HG03432 (cell line): ENCODE results near the gene PRKCZ.
"Not testable (repeated sequence)": the region's sequence is repeated elsewhere in the genome, so short reads cannot be mapped to it uniquely, and the experiment has no call there.

ENCODE experiments used
- ATAC-seq: cut with Tn5 transposase; IDR thresholded peaks from one replicate; pipeline ENCODE4 v1.9.1; 2021; ENCODE audit warnings: mild to moderate bottlenecking, moderate library complexity; ENCODE audit not compliant: unreplicated experiment

Gene PRKCZ

GRCh38 chr1:2147869-2148268 lies 97.7 kb downstream of the PRKCZ start:
- not testable (repeated sequence) for ATAC-seq

DNA sequence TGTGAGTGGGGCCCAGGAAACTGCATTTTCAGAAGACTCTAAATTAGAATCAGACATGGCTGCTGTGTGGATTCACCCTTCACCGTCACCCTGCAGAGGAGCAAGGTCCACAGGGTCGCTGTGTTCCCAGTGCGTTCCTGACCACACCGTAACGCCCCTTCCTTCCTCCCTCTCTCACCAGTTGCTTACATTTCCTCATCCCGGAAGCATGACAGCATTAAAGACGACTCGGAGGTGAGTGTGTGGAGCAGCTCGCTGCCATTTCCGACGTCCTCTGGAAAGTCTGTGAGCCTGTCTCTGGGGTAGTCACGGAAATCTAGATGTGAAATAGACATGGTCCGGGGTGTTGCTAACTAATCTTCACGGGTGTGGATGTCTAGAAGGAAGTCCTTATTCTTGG lies 98.5 kb downstream of the PRKCZ start:
- ATAC-seq = no peak

GRCh38 chr1:2150801-2151200 lies 100.6 kb downstream of the PRKCZ start:
- ATAC-seq = no peak

DNA sequence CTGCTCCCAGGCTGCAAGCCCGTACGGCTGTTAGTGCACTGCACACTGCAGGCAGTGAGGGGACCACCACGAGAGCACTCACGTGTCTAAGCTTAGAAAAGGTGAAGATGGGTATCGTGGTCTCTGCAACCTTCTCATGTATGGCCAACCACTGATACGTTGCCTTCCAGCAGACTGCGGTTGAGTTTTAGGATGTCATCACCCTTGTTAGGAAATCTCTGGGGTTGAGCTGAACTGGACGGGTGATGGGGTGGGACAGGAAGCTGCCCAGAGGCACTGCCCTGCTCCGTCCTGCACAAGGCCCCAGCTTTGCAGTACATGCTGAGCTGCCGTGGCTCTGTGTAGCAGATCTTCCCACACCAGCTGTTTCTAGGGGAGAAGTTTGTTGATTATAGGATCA lies 101.0 kb downstream of the PRKCZ start:
- ATAC-seq = no peak

- no peak for ATAC-seq
Measured at GRCh38 chr1:2151911-2152310, 101.7 kb downstream of the PRKCZ start.

GRCh38 chr1:2152954-2153353 lies 102.7 kb downstream of the PRKCZ start:
- ATAC-seq = no peak

DNA sequence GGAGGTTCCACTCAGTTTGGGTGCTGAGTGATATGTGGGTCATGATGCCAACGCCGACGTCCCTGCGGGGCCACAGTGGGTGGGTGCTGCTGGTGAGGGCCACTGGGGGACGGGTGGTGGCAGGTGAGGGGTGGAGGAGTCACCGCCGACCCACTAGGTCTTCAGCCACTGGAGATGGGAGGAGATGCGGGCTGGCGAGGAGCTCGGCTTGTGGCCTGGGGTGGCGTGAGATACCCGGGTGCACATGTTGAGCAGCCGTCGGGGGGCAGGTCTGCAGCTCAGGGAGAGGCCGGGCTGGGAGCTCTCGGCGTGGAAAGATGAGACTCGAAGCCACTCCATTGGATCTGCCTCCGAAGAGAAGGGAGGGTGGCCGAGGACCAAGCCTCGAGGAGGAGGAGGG lies 103.8 kb downstream of the PRKCZ start:
- no peak for ATAC-seq

DNA sequence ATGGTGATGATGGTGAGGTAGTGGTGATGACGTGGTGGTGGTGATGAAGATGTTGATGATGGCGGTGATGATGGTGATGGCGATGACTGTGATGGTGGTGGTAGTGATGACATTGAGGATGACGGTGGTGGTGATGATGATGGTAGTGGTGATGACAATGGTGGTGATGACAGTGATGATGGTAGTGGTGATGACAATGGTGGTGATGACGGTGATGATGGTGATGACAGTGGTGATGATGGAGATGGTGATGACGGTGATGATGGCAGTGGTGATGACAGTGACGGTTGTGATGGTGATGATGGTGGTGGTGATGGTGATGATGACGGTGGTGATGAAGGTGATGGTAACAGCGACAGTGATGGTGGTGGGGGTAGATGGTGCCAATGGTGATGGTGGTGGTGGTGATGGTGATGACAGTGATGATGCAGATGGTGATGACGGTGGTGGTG lies 105.0 kb downstream of the PRKCZ start:
- ATAC-seq = no peak

GRCh38 chr1:2155788-2156187 lies 105.6 kb downstream of the PRKCZ start:
- no peak for ATAC-seq

GRCh38 chr1:2156866-2157265 lies 106.7 kb downstream of the PRKCZ start:
- ATAC-seq = no peak

DNA sequence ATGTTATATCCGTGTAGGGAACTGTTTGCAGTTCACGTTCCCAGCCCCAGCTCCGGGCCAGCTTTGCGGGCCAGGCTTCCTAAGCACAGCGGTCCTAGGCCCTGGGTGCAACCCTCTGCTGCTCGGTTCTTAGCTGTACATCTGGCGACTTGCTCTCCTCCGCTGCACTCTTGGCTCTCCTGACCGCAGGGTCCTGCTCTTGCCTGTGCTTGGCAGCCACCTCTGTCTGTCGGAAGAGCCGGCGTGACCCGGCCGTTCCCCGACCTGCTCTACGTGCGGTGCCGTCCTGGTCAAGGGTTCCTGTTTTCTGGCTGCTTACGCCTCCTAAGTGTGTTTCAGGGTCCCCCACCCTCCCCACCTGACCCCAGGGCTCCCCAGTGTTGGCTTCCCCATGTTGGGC lies 107.6 kb downstream of the PRKCZ start:
- no peak for ATAC-seq

GRCh38 chr1:2158272-2158671 lies 108.1 kb downstream of the PRKCZ start:
- no peak for ATAC-seq

GRCh38 chr1:2159124-2159523 lies 108.9 kb downstream of the PRKCZ start:
- no peak for ATAC-seq

DNA sequence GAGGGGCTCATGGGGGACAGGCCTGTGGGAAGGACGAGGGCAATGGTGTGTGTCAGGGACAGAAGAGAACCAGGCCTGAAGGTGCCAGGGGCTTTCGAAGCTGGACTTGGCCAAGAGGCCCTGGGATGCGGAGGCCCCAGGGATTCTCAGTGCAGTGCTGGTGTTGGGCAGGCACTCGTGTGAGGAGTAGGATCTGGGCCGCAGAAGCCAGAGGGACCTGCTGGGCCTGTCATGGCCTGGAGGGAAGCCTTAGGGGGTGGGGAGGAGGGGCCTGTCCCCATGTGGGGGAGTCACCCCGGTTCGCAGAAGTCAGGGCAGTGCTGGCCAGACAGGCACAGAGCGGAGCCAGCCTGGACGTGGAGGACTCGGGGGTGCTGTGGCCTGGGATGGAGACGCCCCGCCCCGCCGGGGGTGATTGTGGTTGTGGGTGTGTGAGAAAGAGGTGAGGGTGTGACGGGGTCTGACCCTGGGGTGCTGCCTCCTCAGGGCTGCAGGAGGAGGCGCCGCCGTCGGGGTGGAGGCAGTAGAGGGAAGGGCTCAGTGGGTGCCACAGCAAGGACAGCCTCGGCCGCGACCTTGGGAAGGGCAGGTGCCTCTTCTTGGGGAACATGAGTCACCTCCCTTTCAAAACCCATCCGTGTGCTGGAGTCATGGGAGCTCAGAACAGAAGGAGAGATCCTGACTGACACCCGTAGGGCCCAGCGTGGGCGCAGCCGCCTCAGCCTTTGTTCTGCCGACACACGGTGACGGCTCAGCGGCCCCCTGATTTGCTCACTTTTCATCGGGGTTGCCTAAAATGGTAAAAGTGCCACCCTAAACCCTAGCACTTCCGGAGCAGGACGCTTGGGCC lies 110.5 kb downstream of the PRKCZ start:
- no peak for ATAC-seq

- no peak for ATAC-seq
Measured at GRCh38 chr1:2163205-2163604, 113.0 kb downstream of the PRKCZ start.

DNA sequence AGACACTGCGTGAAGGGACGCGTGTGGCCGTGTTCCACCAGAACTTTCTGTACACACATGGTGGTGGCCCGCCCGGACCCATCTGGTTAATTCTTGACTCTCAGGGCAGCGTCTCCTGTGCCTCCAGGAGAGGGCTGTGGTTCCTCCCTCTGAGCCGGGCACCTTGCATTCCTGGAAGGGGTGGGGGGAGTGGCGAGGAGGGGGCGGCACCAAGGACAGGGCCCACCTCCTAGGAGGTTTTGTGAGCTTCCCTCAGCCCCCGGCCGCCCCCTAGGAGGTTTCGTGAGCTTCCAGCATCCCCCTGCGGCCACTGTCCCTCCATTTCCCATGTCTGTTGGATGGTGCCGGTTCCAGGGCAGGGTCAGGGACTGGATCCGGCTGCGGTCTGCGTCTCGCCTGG lies 115.4 kb downstream of the PRKCZ start:
- ATAC-seq = no peak

DNA sequence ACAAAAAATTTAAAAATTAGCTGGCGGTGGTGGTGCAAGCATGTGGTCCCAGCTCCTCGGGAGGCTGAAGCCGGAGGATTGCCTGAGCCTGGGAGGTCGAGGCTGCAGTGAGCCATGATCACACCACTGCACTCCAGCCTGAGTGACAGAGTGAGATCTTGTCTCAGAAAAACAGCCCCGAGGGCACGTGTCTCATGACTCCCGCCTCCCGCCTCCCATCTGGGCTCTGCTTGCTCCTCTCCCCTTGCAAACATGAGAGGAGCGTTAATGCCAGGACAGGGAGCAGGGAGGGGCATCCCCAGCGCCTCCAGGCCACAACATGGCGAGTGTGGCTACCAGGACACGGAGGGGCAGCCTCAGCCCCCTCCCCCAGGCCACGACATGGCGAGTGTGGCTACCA lies 116.0 kb downstream of the PRKCZ start:
- ATAC-seq = no peak

GRCh38 chr1:2166695-2167094 lies 116.5 kb downstream of the PRKCZ start:
- no peak for ATAC-seq

- no peak for ATAC-seq
Measured at GRCh38 chr1:2168090-2168489, 117.9 kb downstream of the PRKCZ start.

DNA sequence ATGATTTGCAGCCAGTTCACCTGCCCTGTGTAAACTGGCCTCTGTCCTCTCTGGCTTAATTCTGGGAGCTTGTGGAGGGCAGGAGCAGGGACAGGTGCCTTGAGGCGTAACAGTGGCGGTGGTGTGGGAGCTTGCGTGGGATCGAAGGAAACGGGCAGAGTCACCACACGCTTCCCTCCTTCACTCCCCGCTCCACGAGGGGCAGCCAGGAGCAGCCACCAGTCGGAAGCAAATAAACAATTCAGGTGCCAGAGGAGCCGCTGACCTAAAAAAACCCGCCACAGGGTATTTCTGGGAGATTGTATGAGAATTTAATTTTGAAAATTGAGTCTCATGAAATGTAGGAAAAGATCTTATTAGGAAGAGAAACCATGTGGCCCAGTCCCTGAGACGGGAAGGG lies 118.3 kb downstream of the PRKCZ start:
- no peak for ATAC-seq

GRCh38 chr1:2169200-2169836 lies 119.1 kb downstream of the PRKCZ start:
- no peak for ATAC-seq

DNA sequence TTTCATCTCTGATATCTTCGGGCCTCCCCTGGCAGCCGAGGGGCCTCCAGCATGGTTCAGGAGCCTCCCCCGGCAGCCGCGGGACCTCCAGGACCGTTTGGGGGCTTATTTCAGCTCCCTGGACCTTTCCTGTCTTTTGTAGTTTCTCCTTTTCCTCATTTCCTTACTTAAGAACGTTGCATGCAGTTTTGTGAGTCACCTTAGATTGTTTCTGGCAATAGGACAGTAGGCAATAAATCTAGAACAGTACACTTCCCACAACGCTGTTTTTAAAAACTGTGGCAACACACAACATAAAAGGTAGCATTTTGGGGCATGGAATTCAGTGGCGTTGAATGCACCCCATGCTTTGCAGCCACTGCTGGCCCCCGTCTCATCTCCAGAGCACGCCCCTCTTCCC lies 120.0 kb downstream of the PRKCZ start:
- no peak for ATAC-seq
